H7 (cell line): ENCODE data around the gene PKMYT1. TPM values are rescaled to one million over a fixed set of nuclear protein-coding genes. Genes with fewer than 3 reads are reported as not detected.

ENCODE experiments used
- DNase-seq: peaks from one replicate; pipeline ENCODE4 v3.0.0; 2012
- H3K27me3 ChIP-seq: 2 replicates; pipeline ENCODE4 v1.6.0; 2011; ENCODE audit warnings: mild to moderate bottlenecking, low read length; ENCODE audit not compliant: control insufficient read depth, insufficient read depth
- H3K36me3 ChIP-seq: replicated peaks from 2 replicates; pipeline ENCODE4 v1.5.1; 2011; ENCODE audit warnings: low read length; ENCODE audit not compliant: control insufficient read depth, insufficient read depth
- H3K4me3 ChIP-seq: 2 replicates; pipeline ENCODE4 v1.5.1; 2011; ENCODE audit warnings: low read depth, mild to moderate bottlenecking, control low read depth, low read length, moderate library complexity; ENCODE audit not compliant: insufficient read depth
- total RNA-seq: library from RNA; depleted of rRNA; stranded (reverse); fragments of >200 nt; shearing (Covaris generic); gene quantifications from 2 replicates; pipeline ENCODE4 v1.2.3, GENCODE V29; 2014; rRNA removed

PKMYT1 gene
- total RNA-seq, 1 experiment from 2014 or later: 94.0 TPM

DNA sequence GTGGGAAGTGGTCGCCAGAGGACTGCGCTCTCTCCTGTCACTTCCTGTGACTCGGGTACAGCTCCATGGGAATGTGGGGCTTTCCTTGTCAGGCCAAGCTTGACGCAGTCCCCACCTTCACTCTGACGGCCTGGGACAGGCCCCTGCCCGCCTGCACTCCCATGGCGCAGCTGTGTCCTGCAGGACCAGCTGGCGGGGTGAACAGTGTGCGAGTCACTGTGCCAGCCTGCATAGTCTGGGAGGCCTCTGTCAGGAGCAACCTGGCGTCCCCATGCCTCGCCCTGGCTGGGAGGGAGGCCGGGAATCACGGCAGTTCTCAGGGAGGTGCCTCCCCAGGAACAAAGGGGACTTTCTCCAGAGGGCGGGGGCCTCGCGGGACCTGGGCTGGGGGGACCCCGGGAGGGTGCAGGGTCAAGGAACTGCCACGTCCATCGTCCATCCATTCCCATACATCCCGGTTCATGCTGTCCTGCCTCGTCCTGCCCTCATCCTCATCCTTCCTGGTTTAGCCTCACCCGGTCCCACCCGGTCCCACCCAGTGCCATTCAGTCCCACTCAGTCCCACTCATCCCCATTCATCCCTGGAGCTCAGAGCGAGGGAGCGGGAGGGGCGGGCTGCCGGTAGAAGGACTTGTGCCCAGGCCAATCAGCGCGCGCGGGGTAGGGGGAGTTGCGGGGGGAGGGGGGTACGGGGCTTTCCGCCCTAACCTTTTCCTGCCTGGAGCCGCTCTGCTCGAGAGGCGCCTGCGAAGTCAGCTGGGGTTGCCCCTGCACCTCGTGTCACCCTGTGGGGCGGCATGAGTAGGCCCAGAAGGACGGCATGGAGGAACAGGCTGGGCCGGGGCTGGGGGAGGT lies 55.1 kb downstream of the PKMYT1 start:
- peak overlapping the region; percentile 29 for H3K4me3 ChIP-seq

DNA sequence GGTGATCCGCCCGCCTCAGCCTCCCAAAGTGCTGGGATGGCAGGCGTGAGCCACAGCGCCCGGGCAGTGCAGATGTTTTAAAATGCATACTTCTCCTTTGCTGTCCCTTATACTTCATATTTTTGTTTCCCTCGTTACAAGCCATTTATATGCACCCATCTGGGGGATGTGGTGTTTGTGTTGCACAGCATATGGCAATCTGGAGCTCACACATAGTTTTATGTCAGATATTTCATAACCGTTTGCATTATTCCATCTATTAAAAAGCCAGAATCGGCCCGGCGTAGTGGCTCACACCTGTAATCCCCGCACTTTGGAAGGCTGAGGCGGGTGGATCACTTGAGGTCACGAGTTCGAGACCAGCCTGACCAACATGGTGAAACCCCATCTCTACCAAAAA lies 56.8 kb downstream of the PKMYT1 start:
- Histone ChIP-seq H3K36me3 (no peaks in the 10 kb centered on the region), H3K4me3 (no peak overlapping the region), H3K27me3 (no peaks in the 10 kb centered on the region)
- DNase-seq: no peak

More for the DNA sequence above, 55.1 kb downstream of the PKMYT1 start:
- Histone ChIP-seq H3K36me3 (peaks cover 1% of the 10 kb centered on the region; the same call in 1 of the 2 replicates), H3K27me3 (no peaks in the 10 kb centered on the region)
- DNase-seq: peak; percentile 98

Other genes with a start within 250 kb of the PKMYT1 start
- gene SRRM2, start 227.8 kb downstream of the PKMYT1 start, total RNA-seq: 69.0 and 96.1 TPM in 2 replicates
- gene ELOB, start 203.2 kb downstream of the PKMYT1 start, total RNA-seq: 236 and 269 TPM in 2 replicates
- gene PRSS33, start 192.9 kb downstream of the PKMYT1 start, total RNA-seq: not detected in 2 replicates
- gene PRSS41, start 182.0 kb downstream of the PKMYT1 start, total RNA-seq: not detected in 2 replicates
- gene PRSS21, start 163.2 kb downstream of the PKMYT1 start, total RNA-seq: 0.42 and 1.5 TPM in 2 replicates
- gene ZG16B, start 150.1 kb downstream of the PKMYT1 start, total RNA-seq: not detected in 2 replicates
- 0.80 and 0.85 TPM in 2 replicates for gene PRSS22, start 122.3 kb downstream of the PKMYT1 start, total RNA-seq
- gene FLYWCH2, start 97.2 kb downstream of the PKMYT1 start, total RNA-seq: 55.2 and 94.1 TPM in 2 replicates
- gene FLYWCH1, start 68.5 kb downstream of the PKMYT1 start, total RNA-seq: 22.7 and 33.5 TPM in 2 replicates
- 17.6 and 20.9 TPM in 2 replicates for gene KREMEN2, start 16.2 kb downstream of the PKMYT1 start, total RNA-seq
- 62.6 and 65.6 TPM in 2 replicates for gene PAQR4, start 11.1 kb downstream of the PKMYT1 start, total RNA-seq
- 0.21 and 0.48 TPM in 2 replicates for gene CLDN9, start 32.5 kb upstream of the PKMYT1 start, total RNA-seq
- 426 and 528 TPM in 2 replicates for gene CLDN6, start 37.7 kb upstream of the PKMYT1 start, total RNA-seq
- 144 and 171 TPM in 2 replicates for gene TNFRSF12A, start 39.9 kb upstream of the PKMYT1 start, total RNA-seq
- gene HCFC1R1, start 43.5 kb upstream of the PKMYT1 start, total RNA-seq: 114 and 156 TPM in 2 replicates
- gene THOC6, start 43.6 kb upstream of the PKMYT1 start, total RNA-seq: 69.1 and 81.4 TPM in 2 replicates
- 0.69 and 2.0 TPM in 2 replicates for gene BICDL2, start 56.5 kb upstream of the PKMYT1 start, total RNA-seq
- 18.4 and 18.7 TPM in 2 replicates for gene MMP25, start 66.1 kb upstream of the PKMYT1 start, total RNA-seq
- gene IL32, start 85.2 kb upstream of the PKMYT1 start, total RNA-seq: 7.9 and 9.9 TPM in 2 replicates
- gene ZSCAN10, start 118.8 kb upstream of the PKMYT1 start, total RNA-seq: 217 and 238 TPM in 2 replicates
- 40.2 and 41.2 TPM in 2 replicates for gene ZNF205, start 132.1 kb upstream of the PKMYT1 start, total RNA-seq
- gene ZNF213, start 154.6 kb upstream of the PKMYT1 start, total RNA-seq: 5.5 and 6.3 TPM in 2 replicates
- not detected in 2 replicates for gene OR1F1, start 207.8 kb upstream of the PKMYT1 start, total RNA-seq